Hypothalamus (tissue), 51 donors: ENCODE results near the gene IFNG-AS1.

Experiments
- DNase-seq, 51 donors: peaks; one replicate each; lab custom pipeline; 2025; lab: John Stamatoyannopoulos, UW

Gene IFNG-AS1

DNA sequence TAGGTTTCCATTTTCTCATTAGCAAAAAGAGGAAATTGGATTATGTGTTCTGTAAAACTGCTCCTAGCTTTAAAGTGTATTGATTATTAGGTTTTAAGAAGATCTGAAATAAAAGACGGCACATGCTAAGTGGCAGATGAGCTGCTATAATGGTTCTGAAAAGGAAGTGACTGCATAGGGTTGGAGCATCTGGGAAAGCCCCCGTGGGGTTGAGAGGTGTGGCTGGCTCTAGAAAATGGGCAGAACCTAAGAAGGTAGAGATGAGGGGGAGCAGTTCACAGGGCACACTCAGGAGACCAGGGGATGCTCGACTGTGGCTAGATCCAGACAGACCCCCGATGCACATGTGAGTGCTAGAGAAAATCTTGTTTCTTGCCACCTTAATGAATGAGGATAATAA is 1.9 kb downstream of the IFNG-AS1 start:
- DNase-seq: no peak

- DNase-seq: no peak
Observed at GRCh38 chr12:67993143-67993542, 3.9 kb downstream of the IFNG-AS1 start.

DNA sequence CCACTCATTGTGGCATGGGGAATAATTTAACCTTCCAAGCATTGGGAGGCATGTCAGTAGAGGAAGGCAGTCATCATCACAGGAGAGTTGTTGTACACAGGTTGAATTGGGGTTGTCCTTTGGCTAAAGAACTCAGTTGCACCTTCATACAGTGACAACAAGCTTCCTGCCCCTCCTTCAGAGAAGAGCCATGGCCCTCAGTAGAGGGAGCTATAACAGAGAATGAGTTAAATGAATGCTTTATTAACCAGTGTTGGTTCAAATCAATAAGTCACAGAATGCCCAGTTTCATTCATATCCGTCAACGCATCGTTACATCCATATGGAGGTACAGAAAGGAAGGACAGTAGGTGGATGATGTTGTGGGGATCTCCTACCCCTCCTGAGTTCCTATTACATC is 4.8 kb downstream of the IFNG-AS1 start:
- no peak for DNase-seq

GRCh38 chr12:67996347-67996746 is 7.1 kb downstream of the IFNG-AS1 start:
- DNase-seq: no peak

GRCh38 chr12:67998379-67998778 is 9.1 kb downstream of the IFNG-AS1 start:
- no peak for DNase-seq

DNA sequence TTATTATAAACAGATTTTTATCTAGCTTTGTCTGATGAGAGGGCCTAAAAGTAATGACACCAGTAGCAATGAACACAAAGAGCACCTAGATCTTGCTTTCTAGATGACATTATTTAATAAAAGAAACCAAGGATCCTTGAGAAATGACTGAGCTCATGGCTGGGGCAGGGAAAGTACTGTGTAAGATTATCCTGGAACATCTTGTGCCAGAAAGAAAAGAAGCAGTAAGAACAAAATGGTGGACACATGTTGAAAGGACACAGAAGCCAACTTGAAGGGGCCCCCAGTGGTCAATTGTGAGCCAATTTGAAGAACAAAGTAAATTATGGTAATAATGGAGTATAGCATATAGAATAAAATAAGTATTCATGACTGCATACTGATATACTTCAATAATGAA is 10.0 kb downstream of the IFNG-AS1 start:
- no peak for DNase-seq

DNA sequence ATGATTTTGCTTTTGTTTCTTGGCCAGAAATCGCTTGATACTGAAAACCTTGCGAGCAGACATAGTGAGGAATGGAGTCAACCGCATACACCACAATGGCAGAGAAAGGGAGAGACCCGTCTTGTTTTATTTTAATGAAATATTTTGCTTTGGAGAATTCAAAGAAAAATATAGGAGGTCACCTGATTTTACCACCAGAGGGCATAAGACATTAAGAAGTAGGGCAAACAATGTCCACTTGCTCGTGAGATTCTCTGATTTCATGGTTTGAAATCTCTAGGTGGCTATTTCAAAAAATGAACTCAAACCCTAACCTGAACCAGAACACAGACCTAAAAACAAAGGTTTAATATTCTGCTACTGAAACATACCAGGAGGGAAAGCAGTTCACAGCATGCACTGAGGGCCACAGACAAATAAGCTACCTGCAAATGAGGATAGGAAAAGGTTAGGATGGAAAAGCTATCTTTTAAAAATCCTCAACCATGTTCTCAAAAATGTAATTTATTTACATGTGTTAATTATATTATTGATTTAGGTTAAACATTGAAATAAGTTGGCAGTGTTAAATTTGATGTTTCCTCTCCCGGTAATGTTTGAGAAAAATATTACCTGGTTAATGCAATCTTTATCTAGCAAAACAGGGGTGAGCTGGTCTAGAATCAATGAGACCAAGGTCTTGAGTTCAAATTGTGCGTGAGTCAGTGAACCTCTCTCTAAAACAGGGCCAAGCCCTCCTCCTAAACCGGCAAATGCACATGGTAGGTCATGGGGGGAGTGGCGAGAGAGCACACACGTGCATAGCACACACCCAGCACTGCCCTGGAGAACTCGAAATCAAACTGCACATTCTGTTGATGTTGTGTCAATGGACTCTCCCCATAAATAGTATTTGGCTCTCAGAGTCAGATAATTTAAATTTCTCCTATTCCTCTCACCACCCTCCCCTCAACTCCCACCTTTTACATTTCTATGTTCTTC is 12.5 kb downstream of the IFNG-AS1 start:
- DNase-seq: no peak

- no peak for DNase-seq
Observed at GRCh38 chr12:68003777-68004176, 14.5 kb downstream of the IFNG-AS1 start.

- no peak for DNase-seq
Observed at GRCh38 chr12:68007033-68007432, 17.8 kb downstream of the IFNG-AS1 start.

DNA sequence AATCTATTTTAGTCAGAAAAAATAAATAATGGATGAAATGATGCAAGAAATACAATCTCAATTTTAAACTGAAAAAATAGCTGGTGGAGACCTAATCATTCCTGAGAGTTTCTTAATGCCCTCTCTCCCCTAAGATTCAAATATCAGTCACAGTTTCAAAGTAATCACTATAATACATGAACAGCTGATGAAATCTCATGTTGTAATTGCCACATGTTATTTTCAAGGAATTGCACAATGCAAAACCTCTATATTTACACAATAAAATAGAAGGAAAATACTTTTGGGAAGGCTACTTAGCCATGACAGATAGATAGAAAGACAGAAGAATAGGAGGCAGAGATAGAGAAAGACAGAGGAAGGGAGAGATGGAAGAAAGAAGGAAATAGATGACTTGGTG is 18.2 kb downstream of the IFNG-AS1 start:
- no peak for DNase-seq

- DNase-seq: no peak
Observed at GRCh38 chr12:68011206-68011881, 22.1 kb downstream of the IFNG-AS1 start.

DNA sequence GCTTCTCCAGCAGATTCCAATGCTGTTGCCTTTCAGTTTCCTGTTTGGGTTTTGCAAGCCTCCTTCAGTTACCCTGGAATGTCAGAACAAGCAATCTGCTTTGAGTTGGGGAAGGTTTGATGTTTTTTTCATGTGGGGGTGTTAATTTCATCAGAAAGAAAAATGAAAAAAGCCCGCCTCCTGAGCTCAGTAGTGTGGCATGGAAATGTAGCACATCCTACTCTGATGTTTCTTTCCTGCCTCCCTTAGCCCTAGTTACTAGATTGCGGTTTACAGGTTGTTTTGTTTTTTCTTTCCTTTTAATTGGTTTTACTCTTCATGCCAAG is 22.6 kb downstream of the IFNG-AS1 start:
- DNase-seq: no peak

DNA sequence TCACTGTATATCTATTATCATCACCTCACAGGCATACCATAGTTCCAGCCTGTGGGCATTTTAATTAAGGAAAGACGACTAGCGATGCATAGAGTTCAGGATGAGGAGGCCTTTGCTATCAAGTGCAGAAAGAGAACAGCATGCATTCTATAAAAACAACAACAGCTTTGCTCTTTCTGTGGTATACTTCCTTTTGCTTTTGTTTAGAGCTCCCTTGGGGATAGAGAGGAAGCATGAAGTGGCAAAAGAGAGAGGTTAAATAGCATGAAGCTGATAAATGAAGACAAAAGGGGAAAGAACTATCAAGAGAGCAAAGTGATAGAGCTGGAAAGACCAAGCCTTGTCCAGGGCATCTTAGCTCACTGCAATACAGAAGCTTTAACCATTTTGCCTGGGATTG is 23.5 kb downstream of the IFNG-AS1 start:
- DNase-seq: no peak

DNA sequence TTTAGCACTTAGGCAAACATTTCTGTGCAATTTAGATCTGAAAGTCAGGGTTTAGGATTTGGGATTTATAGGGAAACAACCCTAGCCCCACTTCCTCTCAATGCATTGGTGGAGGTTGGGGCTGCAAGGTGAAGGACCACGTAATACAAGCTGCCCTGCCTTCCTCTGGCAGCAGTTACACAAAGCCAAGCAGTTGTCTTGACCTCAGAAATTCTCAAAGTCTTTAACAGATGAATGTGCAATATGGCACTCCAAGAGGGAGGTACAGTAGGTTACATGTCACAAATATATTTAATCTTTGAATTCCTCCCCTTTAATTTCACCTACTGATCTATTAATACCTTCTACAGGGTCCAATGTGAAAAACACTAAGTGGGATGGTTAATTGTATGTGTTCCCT is 23.9 kb downstream of the IFNG-AS1 start:
- no peak for DNase-seq

GRCh38 chr12:68016136-68016535 is 26.9 kb downstream of the IFNG-AS1 start:
- DNase-seq: no peak

DNA sequence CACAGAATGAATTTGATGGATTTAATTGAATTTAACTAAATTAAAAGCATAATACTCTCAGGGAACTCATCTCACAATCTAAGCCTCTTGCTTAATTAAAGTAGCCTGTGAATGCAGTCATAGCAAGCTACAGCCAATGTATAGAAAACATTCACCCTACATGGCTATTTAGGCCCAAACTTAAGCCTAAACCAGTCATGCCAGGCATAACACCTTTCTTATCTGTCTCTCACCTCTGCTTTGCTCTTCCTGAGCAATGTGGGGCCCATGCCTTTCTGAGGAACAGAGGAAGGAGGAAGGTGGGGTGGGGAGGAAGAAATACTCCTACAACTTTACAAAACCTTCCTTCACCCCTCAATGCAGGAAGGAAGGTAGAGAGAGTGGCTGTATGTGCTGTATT is 29.1 kb downstream of the IFNG-AS1 start:
- no peak for DNase-seq

- no peak for DNase-seq
Observed at GRCh38 chr12:68020049-68020448, 30.8 kb downstream of the IFNG-AS1 start.

- no peak for DNase-seq
Observed at GRCh38 chr12:68020699-68021098, 31.5 kb downstream of the IFNG-AS1 start.

DNA sequence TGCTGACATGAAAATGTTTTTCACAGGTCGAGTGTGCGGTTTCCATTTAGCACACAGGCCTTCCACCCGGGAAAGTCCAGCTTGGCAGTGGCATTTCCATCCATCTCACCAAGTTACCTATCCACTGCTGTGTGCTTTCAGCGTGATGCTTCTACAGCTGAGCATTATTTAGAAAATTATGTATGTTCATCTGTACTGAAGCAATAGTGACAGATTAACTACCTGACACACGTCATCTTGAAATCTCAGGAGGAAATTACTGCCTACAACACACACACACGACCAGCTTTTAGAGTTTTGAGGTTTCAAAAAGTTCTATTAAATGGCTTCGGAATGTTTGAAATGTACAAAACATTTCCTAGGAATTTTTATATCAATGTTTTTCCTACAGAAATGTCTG is 39.4 kb downstream of the IFNG-AS1 start:
- DNase-seq: no peak

DNA sequence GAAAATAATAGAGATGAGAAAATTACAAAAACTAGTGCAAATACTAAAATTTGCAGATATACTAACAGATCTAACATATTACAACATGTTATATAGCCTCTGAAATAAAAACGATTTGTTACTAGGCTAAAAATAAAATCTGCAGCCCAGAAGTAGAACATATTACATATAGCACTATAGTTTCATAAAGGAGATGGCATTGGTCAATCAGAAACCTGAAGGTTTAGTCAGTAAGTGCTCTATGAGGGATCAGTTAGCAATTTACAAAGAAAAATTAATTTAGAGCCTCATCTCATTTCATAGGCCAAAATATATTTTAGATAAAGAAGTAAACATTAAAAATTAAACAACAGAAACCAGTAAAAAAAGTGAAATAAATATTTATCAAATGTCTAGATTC is 41.0 kb downstream of the IFNG-AS1 start:
- DNase-seq: no peak

DNA sequence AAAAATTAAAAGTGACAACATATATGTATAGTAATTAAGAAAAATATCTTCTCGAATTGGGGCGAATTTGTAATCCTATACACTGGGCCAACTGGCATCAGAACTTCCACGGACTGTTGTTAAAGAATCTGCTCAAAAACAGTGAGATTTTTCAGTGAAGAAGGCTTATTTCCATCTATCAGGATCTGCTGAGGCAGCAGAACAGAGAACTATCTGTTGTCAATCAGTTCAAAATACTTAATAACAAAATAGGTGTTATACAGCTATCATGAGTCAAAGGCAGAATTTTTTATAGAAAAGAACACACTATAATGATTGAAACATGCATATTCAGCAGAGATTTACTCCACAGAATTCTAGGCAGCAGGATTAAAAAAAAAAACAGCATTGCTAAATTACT is 41.9 kb downstream of the IFNG-AS1 start:
- no peak for DNase-seq
